GM10847 (cell line): ENCODE results near the gene ANKRD27.

Experiments
- POLR2A ChIP-seq: IDR thresholded peaks from 2 replicates; pipeline ENCODE4 v1.6.1; 2011; ENCODE audit not compliant: insufficient read length; ENCODE audit errors: extremely low read depth

The ANKRD27 gene

DNA sequence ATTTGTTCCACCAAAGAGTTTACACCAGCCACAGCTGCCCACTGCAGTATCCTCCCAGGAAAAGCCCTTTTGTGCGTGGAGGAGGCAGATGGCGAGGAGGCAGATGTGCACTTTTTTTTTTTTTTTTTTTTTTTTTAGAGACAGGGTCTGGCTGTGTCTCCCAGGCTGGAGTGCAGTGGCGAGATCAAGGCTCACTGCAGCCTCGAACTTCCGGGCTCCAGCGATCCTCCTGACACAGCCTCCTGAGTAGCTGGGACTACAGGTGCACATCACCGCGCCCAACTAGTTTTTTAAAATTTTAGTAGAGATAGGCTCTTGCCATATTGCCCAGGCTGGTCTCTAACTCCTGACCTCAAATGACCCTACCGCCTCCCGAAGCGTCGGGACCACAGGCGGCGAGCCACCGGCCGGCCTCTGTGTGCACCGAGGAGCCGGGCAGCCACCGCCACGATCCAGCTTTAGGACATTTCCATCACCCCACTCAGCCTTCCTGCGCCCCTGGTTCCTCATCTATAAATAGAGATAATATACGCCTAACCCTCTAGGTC lies 94.6 kb downstream of the ANKRD27 start:
- TF ChIP-seq POLR2A, result no peak

DNA sequence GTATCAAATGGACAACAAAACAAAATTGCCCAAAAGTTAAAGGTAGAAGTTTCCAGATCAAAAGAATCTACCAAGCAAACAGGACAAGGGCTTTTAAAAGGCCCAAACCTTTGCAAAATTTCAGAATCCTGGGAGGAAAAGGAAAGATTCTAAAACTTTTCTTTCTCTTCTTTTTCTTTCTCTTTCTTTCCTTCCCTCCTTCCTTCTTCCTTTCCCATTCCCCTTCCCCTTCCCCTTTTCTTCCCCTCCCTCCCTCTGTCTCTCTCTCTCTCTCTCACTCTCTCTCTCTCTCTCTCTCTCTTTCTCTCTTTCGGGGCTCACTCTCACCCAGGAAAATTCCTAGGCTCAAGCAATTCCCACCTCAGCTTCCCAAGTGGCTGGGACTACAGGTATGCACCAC lies 98.2 kb downstream of the ANKRD27 start:
- no peak for TF ChIP-seq POLR2A

DNA sequence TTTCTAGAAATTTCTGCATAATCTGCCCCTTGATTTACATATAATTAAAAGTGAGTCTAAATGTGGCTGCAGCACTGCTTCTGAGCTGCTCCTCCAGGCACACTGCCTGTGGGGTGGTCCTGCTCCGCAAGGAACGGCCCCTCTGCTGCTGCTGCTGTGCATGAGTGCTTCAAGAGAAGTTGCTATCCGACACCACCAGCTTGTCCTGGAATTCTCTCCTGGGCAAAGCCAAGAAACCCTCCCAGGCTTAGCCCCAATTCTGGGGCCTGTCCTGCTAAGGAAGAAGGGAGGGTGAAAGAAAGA lies 101.5 kb downstream of the ANKRD27 start:
- TF ChIP-seq POLR2A, result no peak

DNA sequence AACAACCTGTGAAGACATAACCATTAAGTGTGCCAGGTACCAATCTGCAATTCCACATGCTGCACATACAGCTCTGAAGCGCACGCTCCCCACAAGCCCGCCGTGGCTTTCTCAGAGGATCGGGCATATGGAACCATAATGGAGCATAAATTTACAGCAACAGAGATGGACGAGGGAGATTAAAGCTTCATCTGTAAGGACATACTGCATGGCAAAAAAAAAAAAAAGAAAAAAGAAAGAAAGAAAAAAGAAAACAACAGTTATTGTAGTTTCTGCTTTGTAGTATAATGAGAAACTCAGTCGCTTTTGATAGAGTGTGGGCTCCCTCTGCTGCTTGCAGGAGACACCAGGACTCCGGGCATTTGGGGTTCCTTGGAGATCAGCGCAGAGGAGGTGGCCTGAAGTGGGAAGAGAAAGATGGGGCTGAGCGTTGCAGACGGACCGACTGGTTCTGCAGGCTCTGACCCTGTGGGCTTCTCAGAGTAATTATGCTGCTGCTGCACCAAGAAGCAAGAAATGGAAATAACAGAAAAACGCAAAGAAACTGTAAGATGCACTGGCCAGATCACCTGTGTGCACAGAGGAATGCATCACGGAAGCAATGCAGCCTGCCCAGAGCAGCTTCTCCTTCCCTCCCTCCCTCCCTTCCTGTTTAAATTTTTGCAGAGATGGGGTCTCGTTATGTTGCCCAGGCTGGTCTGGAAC lies 104.7 kb downstream of the ANKRD27 start:
- no peak for TF ChIP-seq POLR2A

DNA sequence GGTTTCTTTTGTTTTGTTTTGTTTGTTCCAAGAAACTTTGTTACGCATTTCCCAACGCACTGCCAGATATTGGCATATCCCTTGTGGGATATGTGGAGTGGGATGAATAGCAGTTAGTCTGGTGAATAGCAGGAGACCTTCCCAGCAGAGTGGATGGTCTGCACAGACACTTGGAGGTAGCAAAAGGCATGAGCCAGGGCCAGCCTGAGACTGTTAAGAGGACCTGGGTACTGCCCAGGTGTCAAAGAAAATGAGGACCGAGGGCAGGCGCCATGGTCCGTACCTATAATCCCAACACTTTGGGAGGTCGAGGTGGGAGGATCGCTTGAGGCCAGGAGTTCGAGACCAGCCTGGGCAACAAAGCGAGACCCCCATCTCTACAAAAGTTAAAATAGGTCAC lies 107.5 kb downstream of the ANKRD27 start:
- TF ChIP-seq POLR2A, result no peak

DNA sequence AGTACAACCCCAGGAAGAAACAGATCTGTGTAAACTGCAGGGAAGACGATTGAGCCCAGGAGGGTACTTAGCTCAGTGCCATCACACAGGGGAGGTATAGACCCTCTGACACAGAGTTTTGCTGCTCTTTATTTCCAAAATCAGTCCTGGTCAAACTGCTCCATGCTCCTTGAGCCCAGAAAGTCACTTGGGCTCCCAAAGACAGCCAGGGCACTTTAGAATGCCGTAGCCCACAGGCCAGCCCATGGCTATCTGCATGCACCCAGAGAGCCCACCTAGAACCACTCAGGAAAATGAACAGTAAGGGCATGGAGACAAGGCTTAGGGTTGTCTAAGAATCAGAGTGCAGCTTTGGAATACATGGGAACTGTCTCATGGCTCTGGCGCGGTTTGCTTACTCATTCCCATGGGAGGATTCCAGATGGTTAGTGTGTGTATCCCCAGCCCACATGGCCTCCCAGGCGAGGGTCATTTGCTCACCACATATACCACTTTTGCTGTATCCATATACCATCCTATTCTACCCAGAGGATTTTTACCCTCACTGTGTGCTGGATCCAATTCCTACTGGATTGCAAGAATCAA lies 108.6 kb downstream of the ANKRD27 start:
- TF ChIP-seq POLR2A, result no peak

DNA sequence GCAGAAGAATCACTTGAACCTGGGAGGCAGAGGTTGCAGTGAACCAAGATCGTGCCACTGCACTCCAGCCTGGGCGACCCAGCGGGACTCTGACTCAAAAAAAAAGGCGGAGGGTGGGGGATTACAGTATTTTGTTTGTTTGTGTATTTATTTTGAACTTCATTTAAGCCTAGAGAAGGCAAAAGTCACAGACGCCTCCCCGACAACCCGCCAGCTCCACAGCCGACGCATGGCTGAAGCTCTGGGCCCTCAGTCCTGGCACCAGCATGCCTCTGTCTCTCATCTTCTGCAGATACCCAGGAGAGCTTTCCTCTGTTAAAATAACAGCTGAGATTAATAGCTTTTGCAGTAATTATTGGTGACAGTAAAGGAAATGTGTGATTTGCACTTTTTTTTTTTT lies 111.2 kb downstream of the ANKRD27 start:
- no peak for TF ChIP-seq POLR2A

DNA sequence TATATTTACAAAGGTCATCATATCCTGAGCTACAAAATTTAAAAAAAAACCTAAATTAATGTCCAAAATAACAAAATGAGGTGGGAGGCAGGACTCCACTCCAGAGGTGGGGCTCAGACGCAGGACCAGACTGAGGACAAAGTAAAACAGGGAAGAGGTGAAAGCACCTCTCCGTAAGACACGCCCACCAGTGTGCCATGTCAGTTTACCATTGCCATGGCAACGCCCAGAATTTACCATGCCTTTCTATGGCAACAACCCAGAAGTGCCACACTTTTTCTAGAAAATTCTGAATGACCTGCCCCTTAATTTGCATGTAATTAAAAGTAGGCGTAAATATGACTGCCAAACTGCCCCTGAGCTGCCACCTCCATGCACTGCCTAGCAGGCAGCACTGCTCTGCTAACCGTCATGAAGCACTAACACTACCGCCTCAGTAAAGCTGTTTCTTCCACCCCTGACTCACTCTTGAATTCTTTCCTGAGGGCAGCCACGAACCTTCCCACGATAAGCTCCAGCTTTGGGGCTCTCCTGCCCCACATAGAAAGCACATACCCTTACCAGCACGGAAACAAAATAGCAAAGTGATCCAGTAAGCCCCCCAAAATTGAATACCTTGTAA lies 116.3 kb downstream of the ANKRD27 start:
- TF ChIP-seq POLR2A, result no peak

DNA sequence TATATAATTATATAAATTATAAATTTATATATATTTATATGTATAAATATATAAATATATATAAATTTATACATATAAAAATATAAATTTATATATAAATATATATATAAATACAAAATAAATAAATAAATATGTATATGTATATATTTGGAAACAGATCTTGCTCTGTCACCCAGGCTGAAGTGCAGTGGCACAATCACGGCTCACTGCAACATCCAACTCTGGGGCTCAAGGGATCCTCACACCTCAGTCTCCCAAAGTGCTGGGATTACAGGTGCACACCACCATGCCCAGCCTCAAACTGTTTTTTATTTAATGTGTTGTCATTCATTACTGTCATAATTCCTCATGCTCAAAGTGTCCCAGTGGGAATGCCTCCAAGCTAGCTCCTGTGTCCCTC lies 119.2 kb downstream of the ANKRD27 start:
- TF ChIP-seq POLR2A, result no peak

DNA sequence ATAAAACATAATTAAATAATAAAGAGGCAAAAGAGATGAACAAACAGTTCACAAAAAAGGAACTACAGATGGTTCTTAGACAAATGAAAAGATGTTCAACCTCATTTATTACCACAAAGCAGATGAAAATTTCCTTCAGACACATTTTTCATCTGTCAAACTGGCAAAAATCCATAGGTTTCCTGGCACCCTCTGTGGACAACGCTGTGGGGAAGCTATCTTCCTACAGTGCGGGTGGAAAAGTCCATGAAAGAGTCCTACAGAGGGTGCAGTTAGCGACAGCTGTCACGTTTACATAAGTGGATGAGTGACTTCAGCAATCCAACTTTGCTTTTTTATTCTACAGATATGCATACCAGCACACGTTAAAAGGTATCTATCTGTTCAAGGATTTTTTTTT lies 124.3 kb downstream of the ANKRD27 start:
- TF ChIP-seq POLR2A, result no peak
